ENCODE data around the gene ACD.
A peak's percentile ranks its signal among the peaks of the same experiment; 100 is the strongest.

The ACD gene

DNA sequence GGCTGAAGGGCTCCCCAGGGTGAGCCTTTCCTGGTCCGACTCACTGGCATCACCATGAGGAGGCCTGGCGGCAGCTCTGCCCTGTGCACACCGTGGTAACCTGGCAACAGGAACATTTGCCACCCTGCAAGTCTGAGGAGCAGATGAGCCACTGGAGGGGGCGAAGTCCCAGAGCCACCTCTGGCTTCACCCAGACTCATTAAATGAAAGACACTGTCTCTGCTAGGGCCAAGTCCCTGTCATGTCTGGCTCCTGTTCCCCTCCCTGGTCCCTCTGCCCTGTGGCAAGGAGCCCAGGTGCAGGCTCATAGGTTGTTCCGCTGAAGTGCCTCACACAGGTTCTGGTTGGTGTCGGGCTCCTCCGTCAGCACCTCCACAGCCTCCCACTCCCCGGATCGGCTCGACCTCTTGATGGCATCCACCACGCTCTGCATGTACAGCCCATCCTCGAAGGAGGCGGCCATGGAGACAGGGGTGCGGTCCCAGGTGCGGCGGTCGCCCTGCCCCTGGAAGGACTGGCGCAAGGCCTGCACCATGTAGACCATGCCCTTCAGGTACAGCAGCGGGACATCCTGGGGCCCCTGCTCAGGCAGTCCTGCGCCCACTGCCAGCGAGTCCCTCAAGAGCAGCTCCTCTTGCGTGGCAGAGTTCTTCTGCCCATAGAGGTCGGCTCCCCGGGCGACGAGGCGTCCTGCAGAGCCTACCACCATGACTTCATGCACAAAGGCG lies 15.0 kb upstream of the ACD start:
- H3K27ac ChIP-seq (ENCODE audit: extremely low read depth, low read depth, low read length) = no peak overlapping the region
- TF ChIP-seq ZNF214 (tag by site-specific recombination; IDR thresholded peaks at IDR 0.05; ENCODE audit: borderline replicate concordance) (no peak), ZNF677 (tag by site-specific recombination; IDR thresholded peaks at IDR 0.05) (no peak), ZNF366 (tag by site-specific recombination; conservative IDR thresholded peaks at IDR 0.05) (no peak), ATF2 (tag by site-specific recombination; IDR thresholded peaks at IDR 0.05; ENCODE audit: low read depth) (no peak), ZNF707 (tag by site-specific recombination; IDR thresholded peaks at IDR 0.05) (no peak), ZNF121 (tag by site-specific recombination; IDR thresholded peaks at IDR 0.05) (no peak), ZNF280C (tag by site-specific recombination; IDR thresholded peaks at IDR 0.05) (no peak), ZNF341 (tag by site-specific recombination; IDR thresholded peaks at IDR 0.05; ENCODE audit: low read depth) (no peak), ZNF24 (tag by site-specific recombination; IDR thresholded peaks at IDR 0.05) (no peak)
- TF ChIP-seq, protein P1, sequence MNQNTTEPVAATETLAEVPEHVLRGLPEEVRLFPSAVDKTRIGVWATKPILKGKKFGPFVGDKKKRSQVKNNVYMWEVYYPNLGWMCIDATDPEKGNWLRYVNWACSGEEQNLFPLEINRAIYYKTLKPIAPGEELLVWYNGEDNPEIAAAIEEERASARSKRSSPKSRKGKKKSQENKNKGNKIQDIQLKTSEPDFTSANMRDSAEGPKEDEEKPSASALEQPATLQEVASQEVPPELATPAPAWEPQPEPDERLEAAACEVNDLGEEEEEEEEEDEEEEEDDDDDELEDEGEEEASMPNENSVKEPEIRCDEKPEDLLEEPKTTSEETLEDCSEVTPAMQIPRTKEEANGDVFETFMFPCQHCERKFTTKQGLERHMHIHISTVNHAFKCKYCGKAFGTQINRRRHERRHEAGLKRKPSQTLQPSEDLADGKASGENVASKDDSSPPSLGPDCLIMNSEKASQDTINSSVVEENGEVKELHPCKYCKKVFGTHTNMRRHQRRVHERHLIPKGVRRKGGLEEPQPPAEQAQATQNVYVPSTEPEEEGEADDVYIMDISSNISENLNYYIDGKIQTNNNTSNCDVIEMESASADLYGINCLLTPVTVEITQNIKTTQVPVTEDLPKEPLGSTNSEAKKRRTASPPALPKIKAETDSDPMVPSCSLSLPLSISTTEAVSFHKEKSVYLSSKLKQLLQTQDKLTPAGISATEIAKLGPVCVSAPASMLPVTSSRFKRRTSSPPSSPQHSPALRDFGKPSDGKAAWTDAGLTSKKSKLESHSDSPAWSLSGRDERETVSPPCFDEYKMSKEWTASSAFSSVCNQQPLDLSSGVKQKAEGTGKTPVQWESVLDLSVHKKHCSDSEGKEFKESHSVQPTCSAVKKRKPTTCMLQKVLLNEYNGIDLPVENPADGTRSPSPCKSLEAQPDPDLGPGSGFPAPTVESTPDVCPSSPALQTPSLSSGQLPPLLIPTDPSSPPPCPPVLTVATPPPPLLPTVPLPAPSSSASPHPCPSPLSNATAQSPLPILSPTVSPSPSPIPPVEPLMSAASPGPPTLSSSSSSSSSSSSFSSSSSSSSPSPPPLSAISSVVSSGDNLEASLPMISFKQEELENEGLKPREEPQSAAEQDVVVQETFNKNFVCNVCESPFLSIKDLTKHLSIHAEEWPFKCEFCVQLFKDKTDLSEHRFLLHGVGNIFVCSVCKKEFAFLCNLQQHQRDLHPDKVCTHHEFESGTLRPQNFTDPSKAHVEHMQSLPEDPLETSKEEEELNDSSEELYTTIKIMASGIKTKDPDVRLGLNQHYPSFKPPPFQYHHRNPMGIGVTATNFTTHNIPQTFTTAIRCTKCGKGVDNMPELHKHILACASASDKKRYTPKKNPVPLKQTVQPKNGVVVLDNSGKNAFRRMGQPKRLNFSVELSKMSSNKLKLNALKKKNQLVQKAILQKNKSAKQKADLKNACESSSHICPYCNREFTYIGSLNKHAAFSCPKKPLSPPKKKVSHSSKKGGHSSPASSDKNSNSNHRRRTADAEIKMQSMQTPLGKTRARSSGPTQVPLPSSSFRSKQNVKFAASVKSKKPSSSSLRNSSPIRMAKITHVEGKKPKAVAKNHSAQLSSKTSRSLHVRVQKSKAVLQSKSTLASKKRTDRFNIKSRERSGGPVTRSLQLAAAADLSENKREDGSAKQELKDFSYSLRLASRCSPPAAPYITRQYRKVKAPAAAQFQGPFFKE (tag by site-specific recombination; IDR thresholded peaks at IDR 0.05; ENCODE audit: borderline replicate concordance) = no peak
- CTCF ChIA-PET = interaction anchor here (0.6 to 1.3 kb wide), 4 partner anchors 39 to 209 kb away, joined by 3 to 4 read pairs (median 3); partner anchors contain the start of gene NRN1L
- H3K9me3 ChIP-seq (ENCODE audit: control insufficient read depth, insufficient read depth, low read depth, low read length) = no peaks in the 10 kb centered on the region
- H3K4me1 ChIP-seq (ENCODE audit: control insufficient read depth, insufficient read depth, low read length) = 0 out of 2 replicates have a peak, but pooled peaks cover 3% of the 10 kb centered on the region
- no peak overlapping the region for H3K4me3 ChIP-seq (ENCODE audit: low read depth, low read length)
- POLR2A ChIA-PET = no interaction called here
- peaks cover 0 to 18% of the 10 kb centered on the region in 2 experiments; a peak in 1 of 3 replicates for H3K36me3 ChIP-seq (ENCODE audit: control insufficient read depth in 2 of 2, insufficient read depth in 1 of 2, low read length in 2 of 2)

GRCh38 chr16:67673712-67674580 lies 13.9 kb upstream of the ACD start:
- H3K27ac ChIP-seq (ENCODE audit: extremely low read depth, low read depth, low read length) = no peak overlapping the region
- no peaks in the 10 kb centered on the region for H3K9me3 ChIP-seq (ENCODE audit: control insufficient read depth, insufficient read depth, low read depth, low read length)
- peaks cover 0 to 16% of the 10 kb centered on the region in 2 experiments; a peak in 1 of 3 replicates for H3K36me3 ChIP-seq (ENCODE audit: control insufficient read depth in 2 of 2, insufficient read depth in 1 of 2, low read length in 2 of 2)
- 0 out of 2 replicates have a peak, but pooled peaks have one; percentile 23 for TF ChIP-seq ZNF398 (tag by site-specific recombination; IDR thresholded peaks at IDR 0.05)
- TF ChIP-seq, protein P2, sequence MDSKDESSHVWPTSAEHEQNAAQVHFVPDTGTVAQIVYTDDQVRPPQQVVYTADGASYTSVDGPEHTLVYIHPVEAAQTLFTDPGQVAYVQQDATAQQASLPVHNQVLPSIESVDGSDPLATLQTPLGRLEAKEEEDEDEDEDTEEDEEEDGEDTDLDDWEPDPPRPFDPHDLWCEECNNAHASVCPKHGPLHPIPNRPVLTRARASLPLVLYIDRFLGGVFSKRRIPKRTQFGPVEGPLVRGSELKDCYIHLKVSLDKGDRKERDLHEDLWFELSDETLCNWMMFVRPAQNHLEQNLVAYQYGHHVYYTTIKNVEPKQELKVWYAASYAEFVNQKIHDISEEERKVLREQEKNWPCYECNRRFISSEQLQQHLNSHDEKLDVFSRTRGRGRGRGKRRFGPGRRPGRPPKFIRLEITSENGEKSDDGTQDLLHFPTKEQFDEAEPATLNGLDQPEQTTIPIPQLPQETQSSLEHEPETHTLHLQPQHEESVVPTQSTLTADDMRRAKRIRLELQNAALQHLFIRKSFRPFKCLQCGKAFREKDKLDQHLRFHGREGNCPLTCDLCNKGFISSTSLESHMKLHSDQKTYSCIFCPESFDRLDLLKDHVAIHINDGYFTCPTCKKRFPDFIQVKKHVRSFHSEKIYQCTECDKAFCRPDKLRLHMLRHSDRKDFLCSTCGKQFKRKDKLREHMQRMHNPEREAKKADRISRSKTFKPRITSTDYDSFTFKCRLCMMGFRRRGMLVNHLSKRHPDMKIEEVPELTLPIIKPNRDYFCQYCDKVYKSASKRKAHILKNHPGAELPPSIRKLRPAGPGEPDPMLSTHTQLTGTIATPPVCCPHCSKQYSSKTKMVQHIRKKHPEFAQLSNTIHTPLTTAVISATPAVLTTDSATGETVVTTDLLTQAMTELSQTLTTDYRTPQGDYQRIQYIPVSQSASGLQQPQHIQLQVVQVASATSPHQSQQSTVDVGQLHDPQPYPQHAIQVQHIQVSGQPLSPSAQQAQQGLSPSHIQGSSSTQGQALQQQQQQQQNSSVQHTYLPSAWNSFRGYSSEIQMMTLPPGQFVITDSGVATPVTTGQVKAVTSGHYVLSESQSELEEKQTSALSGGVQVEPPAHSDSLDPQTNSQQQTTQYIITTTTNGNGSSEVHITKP (tag by site-specific recombination; IDR thresholded peaks at IDR 0.05) = no peak
- H3K4me3 ChIP-seq (ENCODE audit: low read depth, low read length) = no peak overlapping the region
- ChIA-PET POLR2A (interaction anchor here (0.6 kb wide), 1 partner anchor 46 kb away, joined by 4 read pairs; no protein-coding TSS in a partner anchor), CTCF (interaction anchor here (0.5 to 3.1 kb wide), 16 partner anchors 9 to 429 kb away, joined by 3 to 31 read pairs (median 4); partner anchors contain the start of genes CENPT, GFOD2 and NRN1L)
- 0 out of 2 replicates have a peak, but pooled peaks cover 3% of the 10 kb centered on the region for H3K4me1 ChIP-seq (ENCODE audit: control insufficient read depth, insufficient read depth, low read length)

All from HEK293 (cell line).